Fibroblast of lung (primary cell): ENCODE data around the gene TMEM109. TPM values are rescaled to one million over a fixed set of nuclear protein-coding genes. Genes with fewer than 3 reads are reported as not detected.
A peak's percentile ranks its signal among the peaks of the same experiment; 100 is the strongest.

ENCODE experiments used
- DNase-seq, 2 donors: peaks; one replicate each; pipeline versions ENCODE4 v3.0.0 to v3.0.0-alpha.2; 2010; ENCODE audit warnings: low read depth in 2 of 2
- H2AFZ ChIP-seq: 2 replicates; pipeline ENCODE4 v1.5.1; 2012; ENCODE audit warnings: low read length, control low read depth, inconsistent platforms
- H3K27ac ChIP-seq: 2 replicates; pipeline ENCODE4 v1.5.1; 2011; ENCODE audit warnings: low read length, control low read depth; ENCODE audit not compliant: insufficient read depth
- H3K27me3 ChIP-seq: 2 replicates; pipeline ENCODE4 v1.5.1; 2011; ENCODE audit warnings: mild to moderate bottlenecking, low read length; ENCODE audit not compliant: control insufficient read depth, insufficient read depth
- H3K36me3 ChIP-seq: 2 replicates; pipeline ENCODE4 v1.5.1; 2011; ENCODE audit warnings: low read length; ENCODE audit not compliant: control insufficient read depth, insufficient read depth
- H3K4me1 ChIP-seq: 2 replicates; pipeline ENCODE4 v1.5.1; 2011; ENCODE audit warnings: low read length; ENCODE audit not compliant: control insufficient read depth, insufficient read depth; ENCODE audit errors: extremely low read depth
- H3K4me2 ChIP-seq: 2 replicates; pipeline ENCODE4 v1.5.1; 2011; ENCODE audit warnings: low read length, control low read depth; ENCODE audit not compliant: insufficient read depth; ENCODE audit errors: extremely low read depth
- H3K4me3 ChIP-seq, 4 experiments: fragments of 200-600 bp in 1 of 4; sonication (generic) in 1 of 4; replicated peaks in 1 of 4; 2 replicates each; pipeline ENCODE4 v1.5.1; 2011 to 2016; ENCODE audit warnings: low read length in 4 of 4, low read depth in 3 of 4, mild to moderate bottlenecking in 3 of 4, control low read depth in 2 of 4, inconsistent platforms in 1 of 4, mixed read lengths in 1 of 4; ENCODE audit not compliant: insufficient read depth in 1 of 4; ENCODE audit errors: control extremely low read depth in 1 of 4
- H3K79me2 ChIP-seq: 2 replicates; pipeline ENCODE4 v1.5.1; 2012; ENCODE audit warnings: mild to moderate bottlenecking, low read length, inconsistent platforms; ENCODE audit not compliant: control insufficient read depth, insufficient read depth
- H3K9ac ChIP-seq: 2 replicates; pipeline ENCODE4 v1.5.1; 2011; ENCODE audit warnings: mild to moderate bottlenecking, low read length, control low read depth; ENCODE audit not compliant: insufficient read depth
- H3K9me3 ChIP-seq: 2 replicates; pipeline ENCODE4 v1.5.1; 2012; ENCODE audit warnings: low read depth, low read length; ENCODE audit not compliant: control insufficient read depth, insufficient read depth
- H4K20me1 ChIP-seq: 2 replicates; pipeline ENCODE4 v1.5.1; 2011; ENCODE audit warnings: low read length; ENCODE audit not compliant: control insufficient read depth, insufficient read depth; ENCODE audit errors: extremely low read depth
- EZH2 ChIP-seq: IDR thresholded peaks from 2 replicates; pipeline ENCODE4 v1.5.1; 2012; ENCODE audit warnings: low read length, control low read depth, mild to moderate bottlenecking; ENCODE audit errors: missing control alignments
- polyA plus RNA-seq, 2 donors: library from polyadenylated mRNA; depleted of rRNA in 1 of 2; stranded (reverse) in 1 of 2; unstranded in 1 of 2; fragments of >200 nt; gene quantifications; 2 replicates each; pipeline ENCODE4 v1.2.1, GENCODE V29; 2011 to 2012; ENCODE audit warnings: missing spikeins in 1 of 2
- total RNA-seq: library from RNA; depleted of rRNA; stranded (reverse); fragments of >200 nt; gene quantifications from 2 replicates; pipeline ENCODE4 v1.2.1, GENCODE V29; 2014
- TF ChIP-seq, protein P1 (sequence below), 2 donors: IDR thresholded peaks in 1 of 2; conservative IDR thresholded peaks in 1 of 2; 1 replicate in 1 of 2; 2 replicates in 1 of 2; pipeline ENCODE4 v1.5.1; 2011 to 2012; ENCODE audit warnings: low read length in 2 of 2, control low read depth in 1 of 2, inconsistent platforms in 1 of 2, low read depth in 1 of 2, mild to moderate bottlenecking in 1 of 2

Gene TMEM109
- total and polyA plus RNA-seq, 2 donors (not counting 1 experiment from before 2014, with no cell fraction given), result 21.5 to 34.9 TPM

DNA sequence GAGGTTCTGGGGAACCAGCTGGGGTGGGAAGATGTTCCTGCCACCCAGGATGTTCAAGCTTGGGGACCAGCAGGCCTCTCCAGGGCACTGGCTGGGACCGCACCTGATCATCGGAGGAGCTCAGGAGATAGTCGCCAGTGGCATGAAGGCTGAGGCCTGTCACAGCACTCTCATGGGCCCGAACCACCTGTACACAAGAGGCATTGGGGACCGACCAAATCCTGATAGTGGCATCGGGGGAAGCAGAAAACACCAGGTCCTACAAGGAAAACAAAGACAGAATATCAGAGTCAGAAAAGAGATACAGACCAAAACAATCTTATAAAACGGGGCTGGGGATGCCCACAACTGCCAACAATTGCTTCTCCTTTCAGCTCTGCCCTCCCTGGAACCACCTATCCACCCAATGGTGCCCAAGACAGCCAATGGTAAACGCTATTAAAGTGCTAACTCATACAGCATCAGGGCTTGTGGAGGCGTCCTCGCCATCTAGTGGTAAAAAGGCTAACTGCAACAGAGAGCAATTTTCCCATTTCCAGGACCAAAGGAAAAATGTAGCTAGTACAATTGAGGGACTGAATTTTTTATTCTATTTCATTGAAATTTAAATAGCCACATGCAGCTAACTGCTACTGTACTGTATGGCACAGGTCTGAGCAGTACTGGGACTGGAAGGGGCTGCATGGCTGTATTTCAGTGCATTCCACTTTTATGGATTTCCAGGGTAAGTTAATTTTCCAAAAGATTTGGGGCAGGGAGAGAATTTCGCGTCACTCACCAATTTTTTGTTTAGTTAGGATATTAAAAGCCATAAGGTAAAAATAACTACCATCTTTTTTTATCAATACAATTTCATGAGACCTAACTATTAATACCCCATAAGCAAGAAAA, 14.7 kb upstream of the TMEM109 start:
- H3K9me3 ChIP-seq, result no peaks in the 10 kb centered on the region
- H3K27me3 ChIP-seq, result no peaks in the 10 kb centered on the region
- H3K4me3 ChIP-seq, result no peak overlapping the region
- H2AFZ ChIP-seq, result no peak overlapping the region
- peaks cover 15% of the 10 kb centered on the region for H3K79me2 ChIP-seq
- H3K27ac ChIP-seq, result peak overlapping the region; percentile 66
- peaks cover 18% of the 10 kb centered on the region for H3K36me3 ChIP-seq
- H3K9ac ChIP-seq, result no peak overlapping the region
- no peaks in the 10 kb centered on the region for H4K20me1 ChIP-seq
- no peak overlapping the region for H3K4me2 ChIP-seq
- DNase-seq, result peak; percentile 54 to 76
- H3K4me1 ChIP-seq, result no peaks in the 10 kb centered on the region
- TF ChIP-seq, protein P1, sequence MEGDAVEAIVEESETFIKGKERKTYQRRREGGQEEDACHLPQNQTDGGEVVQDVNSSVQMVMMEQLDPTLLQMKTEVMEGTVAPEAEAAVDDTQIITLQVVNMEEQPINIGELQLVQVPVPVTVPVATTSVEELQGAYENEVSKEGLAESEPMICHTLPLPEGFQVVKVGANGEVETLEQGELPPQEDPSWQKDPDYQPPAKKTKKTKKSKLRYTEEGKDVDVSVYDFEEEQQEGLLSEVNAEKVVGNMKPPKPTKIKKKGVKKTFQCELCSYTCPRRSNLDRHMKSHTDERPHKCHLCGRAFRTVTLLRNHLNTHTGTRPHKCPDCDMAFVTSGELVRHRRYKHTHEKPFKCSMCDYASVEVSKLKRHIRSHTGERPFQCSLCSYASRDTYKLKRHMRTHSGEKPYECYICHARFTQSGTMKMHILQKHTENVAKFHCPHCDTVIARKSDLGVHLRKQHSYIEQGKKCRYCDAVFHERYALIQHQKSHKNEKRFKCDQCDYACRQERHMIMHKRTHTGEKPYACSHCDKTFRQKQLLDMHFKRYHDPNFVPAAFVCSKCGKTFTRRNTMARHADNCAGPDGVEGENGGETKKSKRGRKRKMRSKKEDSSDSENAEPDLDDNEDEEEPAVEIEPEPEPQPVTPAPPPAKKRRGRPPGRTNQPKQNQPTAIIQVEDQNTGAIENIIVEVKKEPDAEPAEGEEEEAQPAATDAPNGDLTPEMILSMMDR (conservative IDR thresholded peaks at IDR 0.05 in 1 of 2, IDR thresholded peaks at IDR 0.05 in 1 of 2; ENCODE audit: low read depth in 1 of 2, low read length in 2 of 2), result peak; percentile 97 to 99
- no peak for TF ChIP-seq EZH2

DNA sequence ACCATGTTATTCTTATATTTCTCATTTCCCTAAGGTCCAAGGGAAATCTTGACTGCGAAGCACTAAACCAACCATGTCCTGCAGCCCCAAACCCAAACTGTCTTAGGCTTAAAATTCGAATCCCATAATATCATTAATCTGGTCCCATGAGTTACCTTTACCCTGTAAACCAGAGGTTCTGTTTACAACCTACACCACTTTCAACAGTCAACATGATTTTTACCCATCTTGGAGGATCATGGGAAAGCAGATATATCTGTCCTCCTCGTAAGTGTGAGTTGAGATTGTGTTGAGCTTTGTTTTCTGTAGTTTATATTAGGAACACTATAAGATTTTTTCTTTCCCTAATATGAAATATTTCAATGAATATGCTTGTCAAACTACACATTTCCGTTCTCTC, 14.0 kb upstream of the TMEM109 start:
- H3K27ac ChIP-seq, result no peak overlapping the region
- no peak for TF ChIP-seq EZH2
- TF ChIP-seq, protein P1 (conservative IDR thresholded peaks at IDR 0.05 in 1 of 2, IDR thresholded peaks at IDR 0.05 in 1 of 2; ENCODE audit: low read depth in 1 of 2, low read length in 2 of 2), result no peak
- H3K4me1 ChIP-seq, result peaks cover 3% of the 10 kb centered on the region
- DNase-seq, result no peak
- peaks cover 18% of the 10 kb centered on the region for H3K36me3 ChIP-seq
- H3K9ac ChIP-seq, result no peak overlapping the region
- H2AFZ ChIP-seq, result no peak overlapping the region
- no peaks in the 10 kb centered on the region for H3K27me3 ChIP-seq
- no peaks in the 10 kb centered on the region for H3K9me3 ChIP-seq
- H3K79me2 ChIP-seq, result peaks cover 22% of the 10 kb centered on the region
- no peaks in the 10 kb centered on the region for H4K20me1 ChIP-seq
- no peak overlapping the region for H3K4me2 ChIP-seq
- H3K4me3 ChIP-seq, result no peak overlapping the region

DNA sequence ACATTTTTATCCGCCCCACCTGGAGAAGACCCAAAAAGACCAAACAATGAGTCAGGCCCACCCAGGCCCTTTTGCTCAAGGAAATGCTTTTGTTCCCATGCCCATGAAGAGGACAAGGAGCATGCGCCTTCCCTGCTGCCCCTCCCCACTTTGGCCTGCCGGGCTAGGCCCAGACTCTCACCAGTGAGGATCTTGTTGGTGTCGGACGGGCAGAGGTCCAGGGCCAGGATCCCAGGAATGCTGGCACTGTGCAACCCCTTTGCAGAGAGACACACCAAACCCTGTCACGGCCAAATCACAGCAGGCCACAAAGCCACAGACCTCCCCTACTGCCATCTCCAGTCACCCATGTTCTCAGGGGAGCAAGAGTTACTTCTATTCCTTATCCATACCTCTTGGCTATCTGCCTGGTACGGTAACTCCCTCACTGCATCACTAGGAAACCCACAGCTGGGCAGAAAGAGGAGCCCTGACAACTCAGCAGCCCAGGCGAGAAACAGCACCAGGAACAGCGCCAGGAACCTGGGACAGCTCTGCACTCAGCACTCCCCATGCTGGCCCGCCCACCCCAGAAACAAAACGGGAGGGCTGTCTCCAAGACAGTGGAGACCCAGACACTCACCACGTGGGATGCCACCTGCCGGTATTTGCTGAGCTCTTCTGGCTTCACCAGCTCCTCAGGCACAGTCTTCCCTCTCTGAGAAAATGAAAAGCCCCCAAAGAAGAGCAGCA, 13.1 kb upstream of the TMEM109 start:
- no peak overlapping the region for H3K4me3 ChIP-seq
- no peak overlapping the region for H3K4me2 ChIP-seq
- TF ChIP-seq, protein P1 (conservative IDR thresholded peaks at IDR 0.05 in 1 of 2, IDR thresholded peaks at IDR 0.05 in 1 of 2; ENCODE audit: low read depth in 1 of 2, low read length in 2 of 2), result no peak
- no peak for TF ChIP-seq EZH2
- peaks cover 18% of the 10 kb centered on the region for H3K36me3 ChIP-seq
- no peak overlapping the region for H3K27ac ChIP-seq
- H3K79me2 ChIP-seq, result peaks cover 31% of the 10 kb centered on the region
- peaks cover 3% of the 10 kb centered on the region for H3K4me1 ChIP-seq
- no peaks in the 10 kb centered on the region for H3K9me3 ChIP-seq
- H4K20me1 ChIP-seq, result no peaks in the 10 kb centered on the region
- no peak overlapping the region for H2AFZ ChIP-seq
- no peaks in the 10 kb centered on the region for H3K27me3 ChIP-seq
- no peak for DNase-seq
- H3K9ac ChIP-seq, result no peak overlapping the region
